Subcutaneous abdominal adipose tissue (tissue), 5 donors: ENCODE data around the gene PROM2.

ENCODE experiments used
- H3K27ac ChIP-seq: one replicate; pipeline ENCODE4 v1.7.0; 2013; ENCODE audit warnings: low read depth, mild to moderate bottlenecking, inconsistent platforms, low read length, moderate library complexity
- H3K27me3 ChIP-seq, 5 donors: one replicate each; pipeline ENCODE4 v1.7.0; 2013; ENCODE audit warnings: low read length in 5 of 5, inconsistent platforms in 1 of 5; ENCODE audit not compliant: control insufficient read depth in 5 of 5, insufficient read depth in 4 of 5
- H3K36me3 ChIP-seq, 5 donors: one replicate each; pipeline ENCODE4 v1.7.0; 2013; ENCODE audit warnings: low read length in 5 of 5; ENCODE audit not compliant: control insufficient read depth in 5 of 5, insufficient read depth in 5 of 5
- H3K4me1 ChIP-seq, 5 donors: one replicate each; pipeline ENCODE4 v1.7.0; 2013; ENCODE audit warnings: low read length in 5 of 5, mild to moderate bottlenecking in 3 of 5, moderate library complexity in 1 of 5; ENCODE audit not compliant: control insufficient read depth in 5 of 5, insufficient read depth in 5 of 5
- H3K4me3 ChIP-seq, 5 donors: one replicate each; pipeline ENCODE4 v1.7.0; 2013; ENCODE audit warnings: low read length in 5 of 5, low read depth in 1 of 5
- H3K9ac ChIP-seq, 5 donors: one replicate each; pipeline ENCODE4 v1.7.0; 2013; ENCODE audit warnings: low read length in 5 of 5, mild to moderate bottlenecking in 4 of 5, moderate library complexity in 3 of 5
- H3K9me3 ChIP-seq, 5 donors: one replicate each; pipeline ENCODE4 v1.7.0; 2013; ENCODE audit warnings: low read length in 5 of 5; ENCODE audit not compliant: control insufficient read depth in 5 of 5
- donor health status: healthy.
- donor health status: healthy.
- donor health status: healthy.
- donor health status: healthy.
- donor health status: healthy.

Gene PROM2

DNA sequence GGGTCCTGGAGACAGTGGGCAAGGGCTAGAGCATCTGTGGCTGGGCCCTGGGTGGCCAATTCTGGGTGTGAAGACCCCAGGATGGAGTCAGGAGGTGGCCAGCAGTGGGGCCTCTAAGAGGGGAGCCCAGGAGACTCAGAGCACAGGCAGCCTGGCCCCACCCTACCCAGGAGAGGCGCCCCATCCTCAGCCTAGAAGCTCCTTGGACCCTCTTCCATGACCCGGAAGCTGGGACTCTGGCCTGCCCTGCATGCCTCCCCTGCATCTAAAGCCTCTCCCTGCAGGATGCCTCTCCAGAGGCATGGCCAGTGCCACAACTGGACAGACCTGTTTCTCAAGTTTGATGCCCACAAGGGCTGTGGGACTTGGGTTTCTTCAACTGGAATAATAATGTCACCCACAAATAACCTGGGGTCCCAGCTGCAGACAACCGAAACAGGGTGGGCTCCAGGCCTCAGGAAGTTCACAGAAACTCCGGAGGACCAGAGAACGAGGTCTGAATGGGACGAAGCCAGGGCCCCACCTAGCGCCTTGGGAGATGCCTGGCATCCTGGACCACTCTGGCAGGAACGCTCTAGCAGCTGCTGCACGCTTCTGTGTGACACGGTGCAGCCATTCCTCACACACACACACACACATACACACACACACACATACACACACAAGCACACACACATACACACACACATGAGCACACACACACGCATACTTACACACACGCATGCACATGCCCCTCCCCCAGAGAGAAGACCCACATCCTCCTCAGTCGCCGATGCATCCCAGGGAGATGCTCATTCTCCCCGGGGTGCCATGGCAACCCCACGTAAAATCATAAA lies 39.3 kb downstream of the PROM2 start:
- peaks cover 6 to 29% (median 20%) of the 10 kb centered on the region in 5 donors for H3K27me3 ChIP-seq
- no peaks in the 10 kb centered on the region for H3K36me3 ChIP-seq
- no peak overlapping the region for H3K4me3 ChIP-seq
- no peak overlapping the region for H3K27ac ChIP-seq
- peaks cover 0 to 7% (median 0%) of the 10 kb centered on the region in 5 donors for H3K4me1 ChIP-seq
- H3K9me3 ChIP-seq = no peaks in the 10 kb centered on the region
- H3K9ac ChIP-seq = no peak overlapping the region

DNA sequence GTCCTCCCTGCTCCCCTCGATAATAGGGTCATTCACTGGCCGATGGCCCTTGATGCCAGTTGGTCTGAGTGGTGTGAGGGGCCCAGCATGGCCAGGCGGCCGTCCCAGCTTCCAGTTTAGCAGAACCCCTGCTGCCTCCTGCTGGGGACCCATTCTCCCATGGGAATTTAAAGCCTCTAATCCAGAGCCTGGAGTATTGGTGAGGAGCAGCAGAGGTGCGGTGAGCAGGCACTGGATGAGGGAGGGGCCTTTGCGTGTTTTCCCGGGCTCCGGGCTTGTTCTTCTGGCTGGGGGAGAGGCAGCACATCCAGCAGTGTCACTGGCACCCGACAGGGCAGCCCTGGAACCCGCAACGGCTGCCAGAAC lies 40.3 kb downstream of the PROM2 start:
- Histone ChIP-seq H3K4me1 (peaks cover 0 to 7% (median 0%) of the 10 kb centered on the region in 5 donors), H3K9ac (no peak overlapping the region)

DNA sequence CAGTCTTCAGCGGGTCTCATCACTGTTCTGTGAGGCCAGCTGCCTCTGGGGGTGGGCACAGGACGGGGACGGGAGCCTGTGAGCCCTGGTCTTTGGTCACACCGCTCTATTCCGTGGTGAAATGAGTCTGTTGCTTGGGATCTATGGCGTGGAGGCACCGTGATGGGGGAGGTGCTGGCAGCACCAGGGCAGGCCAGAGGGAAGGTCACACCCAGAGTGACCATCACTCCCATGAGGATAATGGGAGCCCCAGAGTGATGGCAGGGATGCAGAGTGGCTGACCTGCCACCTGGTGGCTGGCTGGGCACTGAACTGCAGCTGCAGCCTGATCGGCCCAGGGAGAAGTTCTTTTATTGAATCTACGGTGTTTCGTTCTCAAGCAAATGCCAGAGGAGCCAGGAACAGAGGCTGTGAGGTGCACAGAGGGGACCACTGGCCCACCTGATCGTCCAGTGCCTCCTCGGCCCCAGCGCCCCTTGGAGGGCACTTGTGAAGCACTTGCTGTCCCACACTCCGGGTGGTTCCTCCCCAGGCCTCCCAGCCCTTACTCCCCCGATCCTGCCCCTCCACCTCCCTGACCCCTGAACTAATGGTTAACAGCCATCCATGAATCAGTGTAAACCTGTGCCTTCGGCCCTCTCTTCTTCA lies 40.8 kb downstream of the PROM2 start:
- Histone ChIP-seq H3K36me3 (no peaks in the 10 kb centered on the region), H3K4me3 (no peak overlapping the region), H3K4me1 (peaks cover 0 to 7% (median 0%) of the 10 kb centered on the region in 5 donors), H3K9ac (no peak overlapping the region), H3K9me3 (no peaks in the 10 kb centered on the region), H3K27ac (no peak overlapping the region), H3K27me3 (peaks cover 2 to 31% (median 20%) of the 10 kb centered on the region in 5 donors)

More for the DNA sequence above, 40.3 kb downstream of the PROM2 start:
- H3K27me3 ChIP-seq = peaks cover 6 to 32% (median 20%) of the 10 kb centered on the region in 5 donors
- H3K36me3 ChIP-seq = no peaks in the 10 kb centered on the region
- no peak overlapping the region for H3K4me3 ChIP-seq
- H3K27ac ChIP-seq = no peak overlapping the region
- H3K9me3 ChIP-seq = no peaks in the 10 kb centered on the region

DNA sequence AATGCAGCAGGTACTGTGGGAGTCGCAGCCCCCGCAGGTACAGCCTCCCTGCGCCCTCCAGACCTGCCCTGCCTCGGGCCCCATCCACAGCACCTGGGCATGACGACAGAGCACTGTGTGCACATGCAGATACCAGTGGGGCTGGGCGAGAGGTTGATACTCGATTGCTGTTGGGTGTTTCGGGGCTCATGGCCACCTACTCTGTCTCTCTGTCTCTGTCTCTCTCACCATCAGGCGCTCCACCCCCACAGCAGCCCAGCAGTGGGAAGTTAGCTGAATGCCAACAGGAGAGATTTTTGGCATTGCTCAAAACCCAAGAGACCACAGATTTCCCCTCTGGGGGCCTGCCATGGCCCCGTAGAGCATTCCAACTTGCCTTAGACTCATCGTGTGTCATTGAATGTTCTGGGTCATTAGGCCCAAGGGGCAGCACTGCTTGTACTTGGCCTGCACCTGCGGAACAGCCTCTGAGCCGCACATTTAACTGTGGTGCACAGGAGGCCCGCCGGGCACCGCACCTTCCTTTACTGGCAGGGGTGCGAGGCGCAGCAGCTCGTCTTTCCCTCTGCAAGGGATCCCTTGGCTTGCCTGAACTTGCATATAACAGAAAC lies 41.7 kb downstream of the PROM2 start:
- peaks cover 0 to 23% (median 17%) of the 10 kb centered on the region in 5 donors for H3K27me3 ChIP-seq
- H3K4me1 ChIP-seq = peaks cover 0 to 7% (median 0%) of the 10 kb centered on the region in 5 donors
- no peak overlapping the region for H3K4me3 ChIP-seq
- no peak overlapping the region for H3K9ac ChIP-seq
- H3K27ac ChIP-seq = no peak overlapping the region
- H3K36me3 ChIP-seq = no peaks in the 10 kb centered on the region
- no peaks in the 10 kb centered on the region for H3K9me3 ChIP-seq

DNA sequence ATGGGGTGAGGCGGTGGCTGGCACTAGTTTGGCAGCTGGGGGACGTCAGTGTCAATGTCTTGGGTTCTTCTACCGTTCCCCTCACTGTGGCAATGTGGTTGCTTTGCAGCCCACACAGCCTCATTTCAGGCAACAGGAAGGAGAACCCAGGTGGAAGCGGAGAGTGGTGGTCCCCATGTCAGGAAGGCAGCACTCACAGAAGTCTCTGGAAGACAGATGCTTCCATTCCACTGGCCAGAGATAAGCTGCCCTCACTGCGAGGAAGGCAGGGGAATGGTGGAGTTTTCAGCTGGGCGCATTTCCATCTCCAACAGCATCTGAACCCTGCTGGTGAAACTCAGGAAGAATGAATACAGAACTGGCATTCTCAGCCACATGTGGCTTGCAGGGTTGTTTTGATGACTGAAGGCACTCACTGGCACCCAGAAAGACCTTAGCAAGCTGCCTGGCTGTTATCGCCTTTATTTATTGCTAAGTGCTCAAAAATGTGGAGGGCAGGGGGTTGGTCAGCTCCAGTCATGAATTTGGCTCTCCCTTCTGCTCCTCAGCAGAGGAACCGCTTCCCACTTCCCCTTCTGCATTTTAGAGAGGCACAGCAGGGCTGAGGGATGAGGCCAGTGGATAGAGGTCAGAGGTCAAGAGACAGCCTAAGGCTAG lies 42.3 kb downstream of the PROM2 start:
- Histone ChIP-seq H3K4me1 (peaks cover 0 to 7% (median 0%) of the 10 kb centered on the region in 5 donors), H3K9ac (no peak overlapping the region)

DNA sequence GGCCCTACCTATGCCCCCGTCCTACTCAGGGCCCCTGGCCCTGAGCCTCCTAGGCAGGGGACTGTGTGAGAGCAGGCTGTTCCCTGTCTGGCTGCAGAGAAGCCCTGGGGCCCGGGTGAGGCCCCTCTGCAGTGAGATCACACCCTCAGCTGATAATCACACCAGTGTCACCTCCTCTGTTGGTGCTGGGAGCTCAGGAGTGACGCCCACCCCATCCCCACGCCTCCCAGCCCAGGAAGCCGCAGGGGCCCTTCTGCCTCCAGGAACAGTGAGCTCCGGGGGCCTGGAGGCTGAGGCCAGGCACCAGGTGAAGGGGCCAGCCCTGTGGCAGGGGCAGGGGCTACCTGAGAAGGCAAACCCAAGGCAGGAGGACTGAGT lies 42.9 kb downstream of the PROM2 start:
- Histone ChIP-seq H3K4me1 (peaks cover 0 to 7% (median 0%) of the 10 kb centered on the region in 5 donors), H3K4me3 (no peak overlapping the region), H3K9me3 (no peaks in the 10 kb centered on the region), H3K27ac (no peak overlapping the region), H3K27me3 (peaks cover 0 to 12% (median 11%) of the 10 kb centered on the region in 5 donors), H3K9ac (no peak overlapping the region), H3K36me3 (no peaks in the 10 kb centered on the region)

More for the DNA sequence above, 42.3 kb downstream of the PROM2 start:
- H3K27ac ChIP-seq = no peak overlapping the region
- H3K4me3 ChIP-seq = no peak overlapping the region
- no peaks in the 10 kb centered on the region for H3K9me3 ChIP-seq
- H3K36me3 ChIP-seq = no peaks in the 10 kb centered on the region
- H3K27me3 ChIP-seq = peaks cover 0 to 16% (median 12%) of the 10 kb centered on the region in 5 donors

DNA sequence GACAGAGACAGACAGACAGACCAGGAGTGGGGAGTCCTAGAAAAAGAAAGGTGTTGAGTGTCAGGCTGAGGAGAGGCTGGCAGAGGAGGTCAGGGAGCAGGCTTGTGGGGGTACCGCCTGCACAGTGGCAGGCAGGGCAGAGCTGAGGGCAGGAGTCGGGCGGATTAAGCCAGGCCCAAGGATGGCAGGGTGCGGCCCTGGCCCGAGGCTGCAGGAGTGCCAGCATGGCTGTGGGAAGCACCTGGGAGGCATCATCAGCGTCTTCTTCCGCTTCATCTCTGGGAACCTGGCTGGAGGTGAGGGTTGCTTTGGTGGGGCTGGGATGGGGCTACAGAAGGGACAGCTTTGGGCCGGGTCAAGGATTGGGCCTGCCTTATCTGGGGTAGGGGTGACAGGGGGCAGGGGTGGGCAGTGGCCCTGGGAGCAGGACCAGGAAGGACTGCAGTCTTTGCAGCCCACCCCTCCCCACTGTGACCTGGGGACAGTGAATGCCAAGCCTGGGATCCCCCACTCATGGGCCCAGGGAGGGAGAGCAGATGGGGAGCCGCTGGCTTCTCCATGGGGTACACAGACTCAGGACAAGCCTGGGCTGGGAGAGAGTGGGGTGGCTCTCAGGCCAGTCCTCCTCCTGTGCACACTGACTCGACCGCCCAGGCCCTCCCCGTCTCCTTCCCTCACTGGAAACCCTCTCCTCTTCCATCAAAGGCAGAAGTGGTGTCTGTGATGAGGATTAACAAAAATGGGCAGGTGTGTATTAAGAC lies 43.6 kb downstream of the PROM2 start:
- Histone ChIP-seq H3K27ac (no peak overlapping the region), H3K9ac (no peak overlapping the region), H3K27me3 (peaks cover 0 to 11% (median 9%) of the 10 kb centered on the region in 5 donors), H3K36me3 (no peaks in the 10 kb centered on the region), H3K4me3 (no peak overlapping the region), H3K9me3 (no peaks in the 10 kb centered on the region), H3K4me1 (peaks cover 0 to 7% (median 0%) of the 10 kb centered on the region in 5 donors)

DNA sequence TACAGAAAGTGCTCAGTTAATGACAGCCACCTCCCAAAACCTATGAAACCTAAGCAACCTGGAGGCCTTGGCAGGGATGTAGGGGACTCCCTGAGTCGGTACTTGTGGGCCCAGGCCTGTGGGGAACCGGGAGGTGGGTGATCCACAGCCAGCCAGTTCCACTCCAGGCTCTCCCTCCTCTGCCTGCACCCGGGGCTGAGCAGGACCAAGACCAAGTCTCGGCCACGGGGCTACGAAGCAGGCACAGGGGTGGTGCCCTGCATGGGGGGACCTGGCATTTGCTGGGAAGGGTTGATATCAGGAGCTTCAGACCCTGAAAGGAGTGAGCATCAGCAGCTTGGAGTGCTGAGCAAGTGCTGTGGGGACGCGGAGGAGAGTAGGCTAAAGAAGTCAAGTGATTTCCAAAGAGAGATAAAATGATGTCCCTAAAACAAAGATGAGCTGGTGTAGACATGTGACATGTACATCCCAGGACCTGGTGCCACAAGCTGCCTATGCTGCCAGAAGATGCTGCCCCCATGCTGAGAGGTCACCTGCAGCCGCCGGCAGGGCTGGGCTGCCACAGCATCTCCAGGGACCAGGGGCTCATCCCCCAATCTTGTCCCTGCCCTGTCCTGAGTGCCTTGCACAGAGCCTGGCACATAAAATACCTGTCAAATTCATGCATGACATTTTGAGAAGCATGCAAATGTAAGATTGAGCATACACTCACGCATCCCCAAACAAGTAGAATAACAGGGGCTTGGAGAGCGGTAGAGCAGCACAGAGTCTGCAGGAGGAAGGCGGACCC lies 44.4 kb downstream of the PROM2 start:
- Histone ChIP-seq H3K9ac (no peak overlapping the region), H3K4me1 (peaks cover 0 to 7% (median 0%) of the 10 kb centered on the region in 5 donors), H3K27me3 (peaks cover 0 to 13% (median 2%) of the 10 kb centered on the region in 5 donors), H3K4me3 (no peak overlapping the region), H3K9me3 (no peaks in the 10 kb centered on the region), H3K27ac (no peak overlapping the region), H3K36me3 (no peaks in the 10 kb centered on the region)
